Gastrocnemius medialis (tissue), 4 donors: ENCODE measurements around the gene CXCR3. TPM values are rescaled to one million over a fixed set of nuclear protein-coding genes. Genes with fewer than 3 reads are reported as not detected.

ENCODE experiments used
- ATAC-seq, 2 donors: fragments of 150-250 bp; one replicate each; pipeline ENCODE4 v1.9.1; 2016
- DNase-seq, 2 donors: peaks; one replicate each; pipeline ENCODE4 v3.0.0-alpha.2; 2019
- H3K27ac ChIP-seq, 4 donors: fragments of 200-600 bp; sonication (generic); 1 replicate in 1 of 4; 2 replicates in 3 of 4; pipeline ENCODE4 v1.5.1; 2016 to 2018; ENCODE audit warnings: mild to moderate bottlenecking in 2 of 4, moderate library complexity in 1 of 4
- H3K27me3 ChIP-seq, 3 donors: fragments of 200-600 bp; sonication (generic) in 2 of 3; 1 replicate in 1 of 3; 2 replicates in 2 of 3; pipeline versions ENCODE4 v1.5.1 to v1.6.0; 2016 to 2019; ENCODE audit warnings: mild to moderate bottlenecking in 1 of 3, moderate library complexity in 1 of 3
- H3K36me3 ChIP-seq, 2 donors: fragments of 200-600 bp; sonication (generic) in 1 of 2; one replicate each; pipeline ENCODE4 v1.5.1; 2017 to 2018
- H3K4me1 ChIP-seq, 2 donors: fragments of 200-600 bp; sonication (generic) in 1 of 2; one replicate each; pipeline ENCODE4 v1.5.1; 2016 to 2017; ENCODE audit warnings: mild to moderate bottlenecking in 2 of 2
- H3K4me3 ChIP-seq, 4 donors: fragments of 200-600 bp; sonication (generic) in 3 of 4; 1 replicate in 1 of 4; 2 replicates in 3 of 4; pipeline ENCODE4 v1.5.1; 2016 to 2019; ENCODE audit warnings: mild to moderate bottlenecking in 2 of 4
- H3K9me3 ChIP-seq, 3 donors: fragments of 200-600 bp; sonication (generic) in 2 of 3; 1 replicate in 1 of 3; 2 replicates in 2 of 3; pipeline ENCODE4 v1.5.1; 2016 to 2019
- CTCF ChIP-seq, 5 experiments: fragments of 450-650 bp in 3 of 5; fragments of 200-600 bp in 2 of 5; sonication (generic) in 2 of 5; IDR thresholded peaks in 4 of 5; conservative IDR thresholded peaks in 1 of 5; 1 replicate in 4 of 5; 2 replicates in 1 of 5; pipeline ENCODE4 v1.5.1; 2016 to 2019; ENCODE audit warnings: antibody characterized with exemption in 5 of 5, mild to moderate bottlenecking in 3 of 5, moderate library complexity in 3 of 5
- POLR2A ChIP-seq, 2 donors: fragments of 450-650 bp; IDR thresholded peaks; one replicate each; pipeline ENCODE4 v1.6.1; 2017; ENCODE audit warnings: antibody characterized with exemption in 2 of 2, mild to moderate bottlenecking in 2 of 2, moderate library complexity in 2 of 2
- in situ Hi-C, 4 donors: fragments of 200-750 bp; cut with MboI; loops; one replicate each; pipeline versions ENCODE4 v1.15.0 to v1.8.0; 2017; ENCODE audit warnings: low sequenced_read_pairs in 4 of 4
- intact Hi-C: fragments of 100-400 bp; cut with DNase I; formaldehyde crosslinking; loops from one replicate; pipeline ENCODE4 v1.15.1; 2023; ENCODE audit warnings: low total_unique reads
- total RNA-seq, 4 donors: library from RNA; depleted of rRNA; stranded (reverse); fragments of >200 nt; gene quantifications; one replicate each; pipeline versions ENCODE4 v1.1.0 to v1.2.3, GENCODE V29; 2016

CXCR3 gene
- total RNA-seq, 4 donors from 2014 or later, result not detected

- intact Hi-C loops, result no loop called here
- TF ChIP-seq CTCF (IDR thresholded peaks at IDR 0.05 in 4 of 5, conservative IDR thresholded peaks at IDR 0.05 in 1 of 5), result no peak
- peak overlapping the region; percentile 56 to 84 (median 73) for H3K27ac ChIP-seq
Observed at GRCh38 chrX:71637253-71637618, 18.9 kb upstream of the CXCR3 start.

GRCh38 chrX:71636438-71637252 lies 18.3 kb upstream of the CXCR3 start:
- intact Hi-C loops (no loop called here), in situ Hi-C loops (no loop called here)
- H3K27ac ChIP-seq, result peak overlapping the region; percentile 56 to 84 (median 73)
- peaks cover 5 to 14% of the 10 kb centered on the region in 2 donors for H3K4me1 ChIP-seq
- H3K36me3 ChIP-seq, result no peaks in the 10 kb centered on the region
- no peaks in the 10 kb centered on the region for H3K27me3 ChIP-seq
- no peak for TF ChIP-seq POLR2A (IDR thresholded peaks at IDR 0.05)
- TF ChIP-seq CTCF (IDR thresholded peaks at IDR 0.05 in 4 of 5, conservative IDR thresholded peaks at IDR 0.05 in 1 of 5), result no peak
- DNase-seq (peak in 1 of 2 donors; percentile 58), ATAC-seq (peak; percentile 75 to 79)
- no peak overlapping the region for H3K4me3 ChIP-seq
- no peaks in the 10 kb centered on the region for H3K9me3 ChIP-seq

More at GRCh38 chrX:71637253-71637618, 18.9 kb upstream of the CXCR3 start:
- Histone ChIP-seq H3K27me3 (no peaks in the 10 kb centered on the region), H3K4me3 (no peak overlapping the region), H3K9me3 (no peaks in the 10 kb centered on the region), H3K4me1 (peaks cover 5 to 14% of the 10 kb centered on the region in 2 donors), H3K36me3 (no peaks in the 10 kb centered on the region)
- DNase-seq (peak in 1 of 2 donors; percentile 40), ATAC-seq (peak; percentile 45 to 51)
- in situ Hi-C loops, result no loop called here

- peaks cover 0 to 3% (median 0%) of the 10 kb centered on the region in 3 donors for H3K27me3 ChIP-seq
- peak overlapping the region; percentile 53 to 84 (median 62) for H3K27ac ChIP-seq
- TF ChIP-seq POLR2A (IDR thresholded peaks at IDR 0.05), result no peak
- TF ChIP-seq CTCF (IDR thresholded peaks at IDR 0.05 in 4 of 5, conservative IDR thresholded peaks at IDR 0.05 in 1 of 5), result no peak
- intact Hi-C loops (no loop called here), in situ Hi-C loops (no loop called here)
- no peaks in the 10 kb centered on the region for H3K36me3 ChIP-seq
- DNase-seq, result peak; percentile 18 to 82
- no peaks in the 10 kb centered on the region for H3K9me3 ChIP-seq
- no peak overlapping the region for H3K4me3 ChIP-seq
- H3K4me1 ChIP-seq, result peaks cover 5 to 14% of the 10 kb centered on the region in 2 donors
- ATAC-seq, result peak; percentile 76 to 82
Observed at GRCh38 chrX:71634366-71634765, 16.1 kb upstream of the CXCR3 start.

GRCh38 chrX:71632923-71633657 lies 14.8 kb upstream of the CXCR3 start:
- in situ Hi-C loops (no loop called here), intact Hi-C loops (no loop called here)
- ATAC-seq, result no peak
- peak overlapping the region; percentile 11 to 84 (median 60) for H3K27ac ChIP-seq
- H3K27me3 ChIP-seq, result peaks cover 0 to 3% (median 0%) of the 10 kb centered on the region in 3 donors
- H3K4me1 ChIP-seq, result peaks cover 5 to 12% of the 10 kb centered on the region in 2 donors
- no peak overlapping the region for H3K4me3 ChIP-seq
- no peak for TF ChIP-seq CTCF (IDR thresholded peaks at IDR 0.05 in 4 of 5, conservative IDR thresholded peaks at IDR 0.05 in 1 of 5)
- H3K36me3 ChIP-seq, result no peaks in the 10 kb centered on the region
- no peaks in the 10 kb centered on the region for H3K9me3 ChIP-seq
- no peak for DNase-seq
